ENCODE data around the gene CD44.

DNA sequence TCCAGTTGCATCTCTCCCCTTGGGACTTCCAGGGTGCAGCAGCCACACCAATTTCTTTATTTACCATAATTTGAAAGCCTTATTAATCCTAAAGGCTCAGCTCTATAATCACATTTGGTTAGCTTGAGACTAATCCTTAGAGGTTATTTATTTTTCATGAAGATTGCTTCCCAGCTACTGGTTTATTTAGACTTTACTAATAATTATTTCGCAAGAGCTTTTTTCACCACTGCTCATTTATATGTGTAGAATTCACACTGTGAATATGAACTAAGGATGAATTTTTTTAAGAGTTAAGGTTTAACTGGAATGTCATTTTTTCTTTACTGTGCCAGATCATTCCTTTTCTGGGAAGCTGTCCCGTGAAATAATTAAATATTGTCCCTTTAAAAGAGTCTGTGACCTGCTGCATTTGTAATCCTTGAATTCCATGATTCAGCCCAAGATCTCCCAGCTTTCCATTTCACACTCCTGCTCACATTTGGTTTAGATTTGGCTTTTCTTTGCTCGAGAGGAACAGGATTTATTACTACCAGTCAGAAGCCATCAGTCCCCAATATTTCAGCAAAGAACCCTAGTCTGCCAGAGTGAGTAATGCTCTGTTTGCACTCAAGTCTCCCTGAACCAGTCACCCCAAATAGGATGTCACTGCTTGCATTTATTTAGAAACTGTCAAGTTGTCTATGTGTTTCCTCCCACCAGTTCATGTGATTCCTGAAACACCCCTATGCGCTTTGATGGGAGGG lies 4.4 kb upstream of the CD44 start:
- TF ChIP-seq, protein P1, sequence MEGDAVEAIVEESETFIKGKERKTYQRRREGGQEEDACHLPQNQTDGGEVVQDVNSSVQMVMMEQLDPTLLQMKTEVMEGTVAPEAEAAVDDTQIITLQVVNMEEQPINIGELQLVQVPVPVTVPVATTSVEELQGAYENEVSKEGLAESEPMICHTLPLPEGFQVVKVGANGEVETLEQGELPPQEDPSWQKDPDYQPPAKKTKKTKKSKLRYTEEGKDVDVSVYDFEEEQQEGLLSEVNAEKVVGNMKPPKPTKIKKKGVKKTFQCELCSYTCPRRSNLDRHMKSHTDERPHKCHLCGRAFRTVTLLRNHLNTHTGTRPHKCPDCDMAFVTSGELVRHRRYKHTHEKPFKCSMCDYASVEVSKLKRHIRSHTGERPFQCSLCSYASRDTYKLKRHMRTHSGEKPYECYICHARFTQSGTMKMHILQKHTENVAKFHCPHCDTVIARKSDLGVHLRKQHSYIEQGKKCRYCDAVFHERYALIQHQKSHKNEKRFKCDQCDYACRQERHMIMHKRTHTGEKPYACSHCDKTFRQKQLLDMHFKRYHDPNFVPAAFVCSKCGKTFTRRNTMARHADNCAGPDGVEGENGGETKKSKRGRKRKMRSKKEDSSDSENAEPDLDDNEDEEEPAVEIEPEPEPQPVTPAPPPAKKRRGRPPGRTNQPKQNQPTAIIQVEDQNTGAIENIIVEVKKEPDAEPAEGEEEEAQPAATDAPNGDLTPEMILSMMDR (IDR thresholded peaks at IDR 0.05), result no peak
- TF ChIP-seq EP300 (IDR thresholded peaks at IDR 0.05) (no peak), POLR2A (IDR thresholded peaks at IDR 0.05) (no peak)
